SK-N-SH (cell line): Measurements from ENCODE around the gene MANSC4.

Experiments used
- CHD2 ChIP-seq: fragments of 150-350 bp; IDR thresholded peaks from 2 replicates; pipeline ENCODE4 v1.6.1; 2018; ENCODE audit warnings: low read length; ENCODE audit not compliant: partially characterized antibody
- EP300 ChIP-seq, 2 experiments: IDR thresholded peaks; 2 replicates each; pipeline versions ENCODE4 v1.4.0 to v1.6.1; 2012; ENCODE audit warnings: borderline replicate concordance in 1 of 2, low read depth in 1 of 2, low read length in 1 of 2
- EZH2phosphoT487 ChIP-seq: fragments of 200-600 bp; sonication (generic); IDR thresholded peaks from 2 replicates; pipeline ENCODE4 v1.6.1; 2017; ENCODE audit warnings: low read depth, mixed run types, mild to moderate bottlenecking, antibody characterized with exemption, moderate library complexity, borderline replicate concordance
- GATA2 ChIP-seq: sonication (generic); formaldehyde crosslinking; IDR thresholded peaks from 2 replicates; pipeline ENCODE4 v1.5.0; 2020; ENCODE audit warnings: mild to moderate bottlenecking, missing genetic modification reagents
- NFIC ChIP-seq: IDR thresholded peaks from 2 replicates; pipeline ENCODE4 v1.4.0; 2012; ENCODE audit warnings: borderline replicate concordance
- POLR2AphosphoS5 ChIP-seq: IDR thresholded peaks from 2 replicates; pipeline ENCODE4 v1.6.1; 2012; ENCODE audit warnings: low read depth, low read length
- TAF1 ChIP-seq: IDR thresholded peaks from 2 replicates; pipeline ENCODE4 v1.6.1; 2012; ENCODE audit warnings: low read depth, mild to moderate bottlenecking, low read length, moderate library complexity, borderline replicate concordance
- TF ChIP-seq, protein P1 (sequence below): fragments of 200-600 bp; sonication (generic); IDR thresholded peaks from 2 replicates; pipeline ENCODE4 v1.6.1; 2017; ENCODE audit warnings: antibody characterized with exemption, mild to moderate bottlenecking, moderate library complexity
- TF ChIP-seq, protein P2 (sequence below): fragments of 150-350 bp; IDR thresholded peaks from 2 replicates; pipeline ENCODE4 v1.6.1; 2017; ENCODE audit warnings: antibody characterized with exemption, low read length, low read depth, borderline replicate concordance

- TF ChIP-seq EP300 (IDR thresholded peaks at IDR 0.05; ENCODE audit: borderline replicate concordance in 1 of 2, low read depth in 1 of 2, low read length in 1 of 2) (no peak), POLR2AphosphoS5 (no peak), GATA2 (CRISPR knock-in tag) (no peak), CHD2 (no peak), EZH2phosphoT487 (no peak), TAF1 (no peak), NFIC (no peak)
- TF ChIP-seq, protein P1, sequence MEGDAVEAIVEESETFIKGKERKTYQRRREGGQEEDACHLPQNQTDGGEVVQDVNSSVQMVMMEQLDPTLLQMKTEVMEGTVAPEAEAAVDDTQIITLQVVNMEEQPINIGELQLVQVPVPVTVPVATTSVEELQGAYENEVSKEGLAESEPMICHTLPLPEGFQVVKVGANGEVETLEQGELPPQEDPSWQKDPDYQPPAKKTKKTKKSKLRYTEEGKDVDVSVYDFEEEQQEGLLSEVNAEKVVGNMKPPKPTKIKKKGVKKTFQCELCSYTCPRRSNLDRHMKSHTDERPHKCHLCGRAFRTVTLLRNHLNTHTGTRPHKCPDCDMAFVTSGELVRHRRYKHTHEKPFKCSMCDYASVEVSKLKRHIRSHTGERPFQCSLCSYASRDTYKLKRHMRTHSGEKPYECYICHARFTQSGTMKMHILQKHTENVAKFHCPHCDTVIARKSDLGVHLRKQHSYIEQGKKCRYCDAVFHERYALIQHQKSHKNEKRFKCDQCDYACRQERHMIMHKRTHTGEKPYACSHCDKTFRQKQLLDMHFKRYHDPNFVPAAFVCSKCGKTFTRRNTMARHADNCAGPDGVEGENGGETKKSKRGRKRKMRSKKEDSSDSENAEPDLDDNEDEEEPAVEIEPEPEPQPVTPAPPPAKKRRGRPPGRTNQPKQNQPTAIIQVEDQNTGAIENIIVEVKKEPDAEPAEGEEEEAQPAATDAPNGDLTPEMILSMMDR: 0 out of 2 replicates have a peak, but pooled peaks have one; percentile 9
- TF ChIP-seq, protein P2, sequence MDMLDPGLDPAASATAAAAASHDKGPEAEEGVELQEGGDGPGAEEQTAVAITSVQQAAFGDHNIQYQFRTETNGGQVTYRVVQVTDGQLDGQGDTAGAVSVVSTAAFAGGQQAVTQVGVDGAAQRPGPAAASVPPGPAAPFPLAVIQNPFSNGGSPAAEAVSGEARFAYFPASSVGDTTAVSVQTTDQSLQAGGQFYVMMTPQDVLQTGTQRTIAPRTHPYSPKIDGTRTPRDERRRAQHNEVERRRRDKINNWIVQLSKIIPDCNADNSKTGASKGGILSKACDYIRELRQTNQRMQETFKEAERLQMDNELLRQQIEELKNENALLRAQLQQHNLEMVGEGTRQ: no peak
Observed at GRCh38 chr12:27807063-27807703, 27.1 kb upstream of the MANSC4 start.
